HG02973 (cell line): ENCODE data around the gene ZBTB43.
"Not testable (repeated sequence)": the region's sequence is repeated elsewhere in the genome, so short reads cannot be mapped to it uniquely, and the experiment has no call there.

ENCODE experiments used
- ATAC-seq: cut with Tn5 transposase; IDR thresholded peaks from one replicate; pipeline ENCODE4 v1.9.1; 2021; ENCODE audit warnings: moderate library complexity; ENCODE audit not compliant: unreplicated experiment

ZBTB43 gene

DNA sequence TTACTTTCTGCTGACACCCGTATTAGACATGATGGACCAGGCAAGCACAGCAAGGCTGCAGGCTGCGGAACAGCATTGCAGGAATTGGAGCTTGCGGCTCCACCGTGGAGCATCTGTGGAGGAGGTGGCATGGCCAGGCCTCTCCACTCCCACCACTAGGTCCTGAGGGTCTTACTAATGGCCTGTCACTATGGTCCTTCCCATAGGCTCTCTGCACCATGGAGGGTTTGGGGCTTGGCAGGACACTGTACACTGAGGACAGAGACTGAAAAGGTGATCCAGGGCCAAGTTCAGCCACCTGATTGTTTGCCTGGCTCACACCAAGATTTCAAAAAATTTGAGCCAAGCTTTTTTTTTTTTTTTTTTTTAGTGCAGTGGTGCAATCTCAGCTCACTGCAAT is 14.3 kb upstream of the ZBTB43 start:
- no peak for ATAC-seq

DNA sequence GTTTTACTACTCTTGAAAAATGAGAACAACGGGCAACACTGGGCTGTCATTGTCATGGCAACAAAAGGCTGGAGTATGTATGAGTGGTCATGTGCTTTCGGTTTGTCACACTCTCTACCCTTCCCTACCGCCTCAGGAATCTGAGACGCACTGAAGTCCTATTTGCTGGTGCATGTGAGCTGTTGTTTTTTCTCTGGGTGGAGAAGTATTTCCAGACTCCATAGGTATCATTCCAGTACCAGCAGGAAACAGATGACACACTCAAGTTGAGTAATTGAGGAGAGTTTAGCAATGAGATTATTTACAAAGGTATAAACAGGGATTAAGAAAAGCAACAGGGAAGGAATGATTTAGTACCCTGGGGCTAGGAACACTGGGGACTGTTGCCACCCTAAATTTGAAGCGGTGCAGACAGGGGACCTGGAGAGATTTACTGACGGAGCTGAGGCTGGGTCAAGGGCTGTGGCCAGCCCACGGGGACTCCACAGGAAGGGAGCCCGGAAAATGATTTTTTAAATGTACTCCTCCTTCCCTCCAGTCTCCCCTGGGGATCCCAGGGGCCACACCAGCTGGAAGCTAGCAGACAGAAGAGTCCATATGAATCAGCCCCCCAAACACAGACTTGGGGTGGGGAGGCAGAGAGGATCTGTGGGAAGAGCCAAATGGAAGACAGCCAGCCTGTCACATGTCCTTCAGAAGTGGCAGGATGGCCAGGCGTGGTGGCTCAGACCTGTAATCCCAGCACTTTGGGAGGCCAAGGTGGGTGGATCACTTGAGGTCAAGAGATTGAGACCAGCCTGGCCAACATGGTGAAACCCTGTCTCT is 13.2 kb upstream of the ZBTB43 start:
- no peak for ATAC-seq

DNA sequence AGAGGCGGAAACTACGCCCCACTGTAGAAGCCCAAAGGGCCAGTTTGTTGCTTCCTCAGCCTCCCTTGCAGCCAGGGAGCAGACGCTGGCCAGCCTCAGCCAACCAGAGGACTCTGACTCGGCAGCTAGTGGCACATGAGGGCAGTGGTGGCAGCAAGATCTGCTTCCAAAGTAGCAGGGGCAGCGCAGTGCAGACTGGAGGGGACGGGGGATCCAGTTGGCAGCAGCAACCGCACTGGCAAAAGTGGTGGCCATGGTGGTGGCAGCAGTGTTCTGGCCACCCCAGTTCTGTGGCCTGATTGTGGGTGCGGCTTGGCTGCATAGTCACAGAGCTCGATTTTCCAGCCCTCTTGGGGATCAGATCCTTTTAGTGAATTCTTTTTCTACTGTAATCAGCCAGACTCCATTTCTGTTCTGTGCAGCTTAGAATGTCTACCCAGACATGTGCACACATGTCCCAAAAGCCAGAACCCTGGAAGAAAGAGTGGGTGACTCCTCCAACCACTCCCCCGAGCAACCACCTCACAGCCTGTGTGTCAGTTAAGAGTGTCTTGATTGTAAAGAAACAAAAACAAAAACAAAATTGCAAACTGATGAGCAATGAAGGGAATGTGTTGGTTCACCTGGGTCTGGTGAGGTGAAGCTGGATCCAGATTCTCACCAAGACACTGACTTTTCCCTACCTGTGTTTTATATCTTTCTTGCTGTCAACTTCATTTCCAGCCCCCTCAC is 11.0 kb upstream of the ZBTB43 start:
- no peak for ATAC-seq

- no peak for ATAC-seq
Measured at GRCh38 chr9:126794441-126794840, 10.4 kb upstream of the ZBTB43 start.

GRCh38 chr9:126796758-126797157 is 8.1 kb upstream of the ZBTB43 start:
- ATAC-seq: no peak

GRCh38 chr9:126797903-126798302 is 6.9 kb upstream of the ZBTB43 start:
- no peak for ATAC-seq

- no peak for ATAC-seq
Measured at GRCh38 chr9:126799034-126799433, 5.8 kb upstream of the ZBTB43 start.

DNA sequence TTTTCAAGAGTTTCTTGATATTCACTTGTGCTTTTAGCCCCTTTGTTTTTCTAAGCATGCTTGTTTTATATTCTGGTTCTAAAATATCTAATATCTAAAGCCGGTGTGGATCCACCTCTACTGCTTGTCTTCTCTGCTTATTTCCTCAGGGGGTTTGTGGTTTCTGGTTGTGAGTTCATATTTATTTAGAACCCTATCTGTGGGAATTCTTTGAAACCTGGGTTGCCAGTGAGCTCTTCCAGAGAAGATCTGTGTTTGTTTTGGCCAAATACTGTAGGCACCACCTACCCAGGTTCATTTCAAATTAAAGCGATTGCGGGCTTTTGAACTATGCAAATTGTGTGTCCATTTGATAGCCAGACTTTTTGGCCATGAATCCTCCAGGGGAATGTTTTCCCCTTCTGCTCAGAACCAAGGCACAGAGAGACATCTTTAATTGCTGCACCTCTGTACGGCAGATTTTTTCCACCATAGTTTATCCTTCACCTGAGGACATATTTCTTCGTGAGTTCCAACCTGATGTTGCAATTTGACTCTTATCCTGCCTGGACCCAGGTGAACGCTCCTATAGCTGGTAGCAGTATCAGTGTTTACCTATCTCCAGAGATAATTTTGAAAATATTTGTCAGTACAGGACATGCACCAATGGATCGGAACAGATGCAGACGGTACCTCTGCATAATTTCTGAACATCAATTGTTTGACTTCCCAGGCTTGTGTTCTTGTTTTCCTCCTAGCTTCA is 2.4 kb upstream of the ZBTB43 start:
- no peak for ATAC-seq

DNA sequence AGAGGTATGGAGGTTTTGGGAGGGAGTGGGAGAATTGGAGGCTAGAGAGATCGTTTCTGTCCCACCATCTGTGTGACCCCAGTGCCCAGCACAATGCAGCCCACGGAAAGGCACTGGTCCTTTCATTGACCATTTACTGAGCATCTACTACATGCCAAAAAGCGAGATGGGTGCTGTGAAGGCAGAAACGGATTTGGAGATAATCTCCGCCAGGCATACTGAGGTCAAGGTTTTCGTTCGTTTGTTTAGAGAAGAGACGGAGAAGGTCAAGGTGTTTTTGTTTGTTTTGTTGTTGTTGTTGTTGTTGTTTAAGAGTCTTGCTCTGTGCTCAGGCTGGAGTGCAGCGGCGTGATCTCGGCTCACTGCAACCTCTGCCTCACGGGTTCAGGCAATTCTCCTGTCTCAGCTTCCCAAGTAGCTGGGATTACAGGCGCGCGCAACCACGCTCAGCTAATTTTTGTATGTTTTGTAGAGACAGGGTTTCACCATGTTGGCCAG is 593 bp upstream of the ZBTB43 start:
- ATAC-seq: no peak

DNA sequence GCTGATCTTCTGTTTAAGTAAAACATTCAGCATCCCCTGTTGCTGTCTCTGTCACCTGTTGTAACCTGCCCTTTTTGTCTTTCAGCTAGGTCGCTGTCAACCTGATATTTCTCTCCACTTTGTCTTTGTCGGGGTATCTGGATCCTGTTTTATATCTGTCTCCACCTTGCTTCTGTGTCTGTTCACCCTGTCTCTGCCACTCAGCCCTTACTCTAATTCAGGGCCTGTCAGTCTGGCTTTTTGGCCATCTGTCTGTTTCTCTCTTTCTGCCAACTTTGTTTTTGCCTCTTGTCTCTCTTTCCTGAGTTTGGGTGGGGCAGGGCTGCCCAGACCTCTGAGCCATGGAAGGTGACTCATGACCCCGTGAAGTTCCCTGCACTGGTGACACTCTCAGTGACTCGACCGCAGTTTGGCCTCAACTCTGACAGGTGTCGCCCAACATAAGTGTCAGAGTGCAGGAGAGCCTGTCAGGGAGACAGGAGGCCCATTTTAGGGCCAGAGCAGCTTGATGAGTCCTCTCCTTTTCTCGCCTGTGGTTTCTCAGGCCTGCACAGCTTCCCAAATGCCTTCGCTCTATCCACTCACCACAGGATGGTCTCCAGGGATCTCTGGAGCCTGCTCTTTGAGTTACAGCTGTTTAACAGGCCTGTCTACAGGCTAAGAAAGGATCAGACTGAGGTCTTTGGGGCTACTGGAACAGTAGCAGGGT is 868 bp downstream of the ZBTB43 start:
- ATAC-seq: peak; percentile 71

DNA sequence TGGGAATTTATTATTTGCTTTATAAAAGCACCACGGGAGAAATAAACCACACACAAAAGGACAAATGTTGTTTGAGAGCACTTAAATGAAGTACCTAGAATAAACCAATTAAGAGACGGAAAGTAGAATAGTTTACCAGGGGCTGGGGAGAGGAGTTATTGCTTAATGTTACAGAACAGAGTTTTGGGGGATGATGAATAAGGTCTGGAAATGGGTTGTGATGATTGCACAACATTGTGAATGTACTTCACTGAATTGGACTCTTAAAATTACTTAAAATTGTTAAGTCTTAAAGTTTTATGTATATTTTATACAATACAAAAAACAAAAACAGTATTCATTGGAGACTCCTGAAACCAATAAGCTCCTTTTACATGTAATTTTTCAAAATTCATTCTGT is 1.5 kb downstream of the ZBTB43 start:
- no peak for ATAC-seq

GRCh38 chr9:126809068-126809467 is 4.2 kb downstream of the ZBTB43 start:
- no peak for ATAC-seq

DNA sequence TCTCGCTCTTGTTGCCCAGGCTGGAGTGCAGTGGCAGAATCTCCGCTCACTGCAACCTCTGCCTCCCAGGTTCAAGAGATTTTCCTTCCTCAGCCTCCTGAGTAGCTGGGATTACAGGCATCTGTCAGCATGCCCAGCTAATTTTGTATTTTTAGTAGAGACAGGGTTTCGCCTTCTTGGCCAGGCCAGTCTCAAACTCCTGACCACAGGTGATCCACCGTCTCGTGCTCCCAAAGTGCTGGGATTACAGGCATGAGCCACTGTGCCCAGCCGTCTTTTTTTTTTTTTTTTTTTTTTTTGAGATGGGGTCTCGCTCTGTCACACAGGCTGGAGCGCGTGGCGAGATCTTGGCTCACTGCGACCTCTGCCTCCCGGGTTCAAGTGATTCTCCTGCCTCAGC is 5.4 kb downstream of the ZBTB43 start:
- ATAC-seq: not testable (repeated sequence)

DNA sequence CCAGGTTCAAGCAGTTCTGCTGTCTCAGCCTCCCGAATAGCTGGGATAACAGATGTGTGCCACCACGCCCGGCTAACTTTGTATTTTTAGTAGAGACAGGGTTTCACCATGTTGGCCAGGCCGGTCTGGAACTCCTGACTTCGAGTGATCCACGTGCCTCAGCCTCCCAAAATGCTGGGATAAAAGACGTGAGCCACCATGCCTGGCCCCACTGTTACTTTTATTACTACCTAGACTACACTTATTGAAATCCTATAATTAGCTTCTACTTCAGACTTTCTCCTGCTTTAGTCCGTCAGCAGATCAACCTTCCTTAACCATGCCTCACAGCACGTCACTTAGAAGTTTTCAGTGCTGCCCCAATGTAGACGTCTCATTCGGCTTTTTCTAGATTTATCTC is 8.2 kb downstream of the ZBTB43 start:
- ATAC-seq: no peak

DNA sequence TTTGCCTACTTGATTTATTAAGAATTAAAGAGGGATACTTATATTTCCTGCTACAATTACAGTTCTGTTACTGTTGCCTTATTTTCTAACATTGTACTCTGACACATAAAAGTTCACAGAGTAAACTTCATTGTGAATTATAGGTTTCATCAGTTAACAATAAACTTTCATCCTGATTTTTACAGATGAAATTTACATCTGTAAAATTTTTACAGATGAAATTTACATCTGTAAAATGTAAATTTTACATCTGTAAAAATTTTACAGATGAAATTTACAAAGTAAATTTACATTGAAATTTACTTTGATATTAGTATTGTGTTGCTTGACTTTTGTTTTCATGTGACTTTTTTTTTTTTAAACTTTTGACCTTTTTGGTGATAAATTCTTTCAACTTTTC is 9.3 kb downstream of the ZBTB43 start:
- no peak for ATAC-seq

DNA sequence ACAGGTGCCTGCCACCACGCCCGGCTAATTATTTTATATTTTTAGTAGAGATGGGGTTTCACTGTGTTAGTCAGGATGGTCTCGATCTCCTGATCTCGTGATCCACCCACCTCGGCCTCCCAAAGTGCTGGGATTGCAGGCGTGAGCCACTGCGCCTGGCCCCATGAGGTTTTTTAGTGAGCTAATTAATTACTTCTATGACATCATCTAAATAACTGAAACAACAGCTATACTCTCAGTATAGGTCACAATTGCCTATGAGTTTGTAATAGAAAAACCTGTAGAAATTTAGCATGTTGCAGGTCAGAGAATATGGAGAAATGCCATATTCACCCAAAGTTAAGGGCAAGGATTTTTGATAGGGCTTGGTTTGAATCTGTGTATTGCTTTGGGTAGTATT is 12.8 kb downstream of the ZBTB43 start:
- not testable (repeated sequence) for ATAC-seq

DNA sequence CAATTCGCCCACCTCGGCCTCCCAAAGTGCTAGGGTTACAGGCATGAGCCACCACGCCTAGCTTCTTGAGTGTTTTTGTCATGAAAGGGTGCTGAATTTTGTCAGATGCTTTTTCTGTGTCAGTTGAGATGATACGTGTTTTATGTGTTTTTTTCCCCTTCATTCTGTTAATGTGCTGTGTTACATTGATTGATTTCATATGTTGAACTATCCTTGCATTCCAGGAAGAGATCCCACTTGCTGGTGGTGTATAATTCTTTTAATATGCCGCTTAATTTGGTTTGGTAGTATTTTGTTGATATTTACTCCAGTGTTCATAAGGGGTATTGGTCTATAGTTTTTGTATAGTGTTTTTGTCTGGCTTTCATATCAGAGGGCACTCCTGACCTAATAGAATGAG is 13.6 kb downstream of the ZBTB43 start:
- no peak for ATAC-seq

DNA sequence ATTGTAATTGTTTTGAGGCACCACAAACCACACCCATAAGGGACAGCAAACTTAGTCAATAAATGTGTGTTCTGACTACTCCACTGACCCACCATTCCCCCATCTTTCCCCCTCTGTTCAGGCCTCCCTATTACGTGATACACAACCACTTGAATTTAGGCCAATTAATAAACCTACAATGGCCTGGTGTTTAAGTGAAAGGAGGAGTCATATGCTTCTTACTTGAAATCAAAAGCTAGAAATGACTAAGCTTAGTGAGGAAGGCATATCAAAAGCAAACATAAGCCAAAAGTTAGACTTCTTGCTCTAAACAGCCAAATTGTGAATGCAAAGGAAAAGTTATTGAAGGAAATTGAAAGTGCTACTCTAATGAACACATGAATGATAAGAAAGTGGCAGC is 14.6 kb downstream of the ZBTB43 start:
- ATAC-seq: no peak

GRCh38 chr9:126822278-126822677 is 17.4 kb downstream of the ZBTB43 start:
- no peak for ATAC-seq

- no peak for ATAC-seq
Measured at GRCh38 chr9:126822873-126823272, 18.0 kb downstream of the ZBTB43 start.

GRCh38 chr9:126824052-126824451 is 19.2 kb downstream of the ZBTB43 start:
- ATAC-seq: not testable (repeated sequence)
